Fibroblast of pulmonary artery (primary cell): Measurements from ENCODE around the gene ZBTB20.

Source experiments
- DNase-seq: peaks from one replicate; pipeline ENCODE4 v3.0.0-alpha.2; 2010; ENCODE audit warnings: low read depth
- H3K4me3 ChIP-seq: replicated peaks from 2 replicates; pipeline ENCODE4 v1.5.1; 2011; ENCODE audit warnings: low read depth, mild to moderate bottlenecking, control low read depth, low read length, moderate library complexity
- CTCF ChIP-seq: IDR thresholded peaks from 2 replicates; pipeline ENCODE4 v1.5.1; 2011; ENCODE audit warnings: mild to moderate bottlenecking, control low read depth, low read length, inconsistent platforms; ENCODE audit errors: missing control alignments

ZBTB20 gene

GRCh38 chr3:114697401-114697800 is 449.7 kb downstream of the ZBTB20 start:
- H3K4me3 ChIP-seq = no peak overlapping the region
- TF ChIP-seq CTCF = no peak
- DNase-seq = peak; percentile 33

- no peak for DNase-seq
- no peak overlapping the region for H3K4me3 ChIP-seq
- TF ChIP-seq CTCF = no peak
These were observed 452.8 kb downstream of the ZBTB20 start for GRCh38 chr3:114694251-114694650.

GRCh38 chr3:114691871-114692270 is 455.2 kb downstream of the ZBTB20 start:
- peak; percentile 12 for DNase-seq
- no peak for TF ChIP-seq CTCF
- no peak overlapping the region for H3K4me3 ChIP-seq

- no peak for TF ChIP-seq CTCF
- no peak overlapping the region for H3K4me3 ChIP-seq
- DNase-seq = no peak
These were observed 456.2 kb downstream of the ZBTB20 start for GRCh38 chr3:114690911-114691310.

GRCh38 chr3:114687151-114687550 is 459.9 kb downstream of the ZBTB20 start:
- no peak overlapping the region for H3K4me3 ChIP-seq
- no peak for TF ChIP-seq CTCF
- DNase-seq = no peak

- DNase-seq = no peak
- no peak overlapping the region for H3K4me3 ChIP-seq
- TF ChIP-seq CTCF = no peak
These were observed 460.5 kb downstream of the ZBTB20 start for GRCh38 chr3:114686621-114687020.

GRCh38 chr3:114685161-114685560 is 461.9 kb downstream of the ZBTB20 start:
- TF ChIP-seq CTCF = no peak
- no peak for DNase-seq
- H3K4me3 ChIP-seq = no peak overlapping the region
